ENCODE results near the gene EMILIN1.

- TF ChIP-seq STAT3 (IDR thresholded peaks at IDR 0.05; ENCODE audit: low read depth, low read length) (no peak), PRDM15 (CRISPR knock-in tag; IDR thresholded peaks at IDR 0.05) (no peak), CTCF (IDR thresholded peaks at IDR 0.05 in 2 of 3, conservative IDR thresholded peaks at IDR 0.05 in 1 of 3; ENCODE audit: control insufficient read depth in 2 of 3, extremely low read depth in 1 of 3, insufficient read depth in 1 of 3, low read depth in 3 of 3, low read length in 3 of 3) (no peak), MTA3 (IDR thresholded peaks at IDR 0.05; ENCODE audit: borderline replicate concordance, low read length) (no peak), ZNF274 (IDR thresholded peaks at IDR 0.05; ENCODE audit: insufficient read depth, insufficient read length) (no peak), SIN3A (IDR thresholded peaks at IDR 0.05; ENCODE audit: low read depth, low read length) (no peak), RELA (IDR thresholded peaks at IDR 0.05; ENCODE audit: borderline replicate concordance, partially characterized antibody) (no peak), MXI1 (IDR thresholded peaks at IDR 0.05; ENCODE audit: low read depth, low read length) (no peak), POLR2AphosphoS5 (IDR thresholded peaks at IDR 0.05; ENCODE audit: low read length) (no peak), HDAC6 (IDR thresholded peaks at IDR 0.05; ENCODE audit: unreplicated experiment) (no peak), FOS (IDR thresholded peaks at IDR 0.05; ENCODE audit: borderline replicate concordance, extremely low read depth, insufficient read length) (no peak), POLR2A (IDR thresholded peaks at IDR 0.05; ENCODE audit: low read depth, low read length) (no peak)
Observed at GRCh38 chr2:27085062-27085672, 6.8 kb downstream of the EMILIN1 start.

All from GM12878 (cell line).